ENCODE results near the gene SCNN1A.

Gene SCNN1A

DNA sequence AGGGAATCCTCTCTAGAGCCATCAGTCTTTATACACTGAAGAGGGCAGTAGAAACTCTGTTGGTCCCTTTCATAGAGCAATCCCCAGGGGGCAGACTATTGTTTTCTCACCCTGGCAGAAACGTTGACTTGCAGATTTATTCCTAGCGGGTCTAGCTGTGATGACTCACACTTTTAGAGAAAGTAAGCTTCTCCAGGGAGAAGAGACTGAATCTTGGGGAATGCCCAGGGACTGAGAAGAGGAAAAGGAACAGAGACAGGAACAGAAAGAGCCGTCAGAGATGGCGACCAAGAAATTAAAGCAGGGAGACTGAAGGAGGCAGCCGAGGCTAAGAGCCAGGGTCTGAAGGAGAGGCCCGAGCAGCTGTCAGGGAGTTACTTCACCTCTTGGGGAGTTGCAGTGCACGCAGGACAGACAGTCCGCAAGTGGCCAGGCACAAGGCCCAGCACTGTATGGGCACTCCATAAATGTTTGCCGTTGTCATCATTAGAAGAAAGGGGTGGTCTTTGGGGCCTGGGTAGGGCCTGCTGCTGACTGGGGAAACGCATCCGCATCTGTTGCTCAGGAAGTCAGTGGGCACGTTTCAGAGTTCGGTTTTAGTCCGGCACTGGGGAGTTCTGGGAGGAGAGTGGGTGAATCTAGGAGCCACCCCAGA is 51.9 kb downstream of the SCNN1A start:
- no peaks in the 10 kb centered on the region for H3K27me3 ChIP-seq (ENCODE audit: insufficient read depth, low read depth, severe bottlenecking)
- H3K4me3 ChIP-seq (ENCODE audit: low read depth, low read length), result peak overlapping the region; percentile 15; the same call in 1 of the 2 replicates
- TF ChIP-seq, protein P1, sequence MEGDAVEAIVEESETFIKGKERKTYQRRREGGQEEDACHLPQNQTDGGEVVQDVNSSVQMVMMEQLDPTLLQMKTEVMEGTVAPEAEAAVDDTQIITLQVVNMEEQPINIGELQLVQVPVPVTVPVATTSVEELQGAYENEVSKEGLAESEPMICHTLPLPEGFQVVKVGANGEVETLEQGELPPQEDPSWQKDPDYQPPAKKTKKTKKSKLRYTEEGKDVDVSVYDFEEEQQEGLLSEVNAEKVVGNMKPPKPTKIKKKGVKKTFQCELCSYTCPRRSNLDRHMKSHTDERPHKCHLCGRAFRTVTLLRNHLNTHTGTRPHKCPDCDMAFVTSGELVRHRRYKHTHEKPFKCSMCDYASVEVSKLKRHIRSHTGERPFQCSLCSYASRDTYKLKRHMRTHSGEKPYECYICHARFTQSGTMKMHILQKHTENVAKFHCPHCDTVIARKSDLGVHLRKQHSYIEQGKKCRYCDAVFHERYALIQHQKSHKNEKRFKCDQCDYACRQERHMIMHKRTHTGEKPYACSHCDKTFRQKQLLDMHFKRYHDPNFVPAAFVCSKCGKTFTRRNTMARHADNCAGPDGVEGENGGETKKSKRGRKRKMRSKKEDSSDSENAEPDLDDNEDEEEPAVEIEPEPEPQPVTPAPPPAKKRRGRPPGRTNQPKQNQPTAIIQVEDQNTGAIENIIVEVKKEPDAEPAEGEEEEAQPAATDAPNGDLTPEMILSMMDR (IDR thresholded peaks at IDR 0.05; ENCODE audit: low read depth, low read length), result peak; percentile 55
- no peaks in the 10 kb centered on the region for H3K36me3 ChIP-seq
- no peaks in the 10 kb centered on the region for H3K9me3 ChIP-seq (ENCODE audit: severe bottlenecking)
- DNase-seq, result peak; percentile 65
- H3K27ac ChIP-seq, result peak overlapping the region; percentile 56

DNA sequence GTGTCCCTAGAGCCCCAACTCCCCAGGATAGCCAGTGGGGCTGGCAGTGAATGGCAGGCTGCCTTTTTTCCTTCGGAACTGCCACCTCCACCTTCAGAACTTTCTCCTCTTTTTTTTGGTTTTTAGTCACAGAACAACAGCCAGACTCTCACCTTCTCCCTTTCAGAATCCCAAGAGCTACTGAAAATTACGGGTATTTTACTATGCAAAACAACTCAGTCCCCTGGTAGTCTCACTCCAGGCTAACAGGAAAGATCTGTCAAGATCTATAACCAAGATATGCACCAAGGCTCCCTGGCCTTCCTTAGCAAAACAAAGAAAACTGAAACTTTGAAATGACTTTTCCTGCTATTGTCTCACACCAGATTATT is 52.4 kb downstream of the SCNN1A start:
- Histone ChIP-seq H3K27ac (no peak overlapping the region; the same call in 1 of the 2 replicates), H3K36me3 (no peaks in the 10 kb centered on the region), H3K27me3 (ENCODE audit: insufficient read depth, low read depth, severe bottlenecking) (no peaks in the 10 kb centered on the region), H3K9me3 (ENCODE audit: severe bottlenecking) (no peaks in the 10 kb centered on the region), H3K4me3 (ENCODE audit: low read depth, low read length) (no peak overlapping the region)
- TF ChIP-seq, protein P1 (IDR thresholded peaks at IDR 0.05; ENCODE audit: low read depth, low read length), result no peak
- DNase-seq, result no peak

DNA sequence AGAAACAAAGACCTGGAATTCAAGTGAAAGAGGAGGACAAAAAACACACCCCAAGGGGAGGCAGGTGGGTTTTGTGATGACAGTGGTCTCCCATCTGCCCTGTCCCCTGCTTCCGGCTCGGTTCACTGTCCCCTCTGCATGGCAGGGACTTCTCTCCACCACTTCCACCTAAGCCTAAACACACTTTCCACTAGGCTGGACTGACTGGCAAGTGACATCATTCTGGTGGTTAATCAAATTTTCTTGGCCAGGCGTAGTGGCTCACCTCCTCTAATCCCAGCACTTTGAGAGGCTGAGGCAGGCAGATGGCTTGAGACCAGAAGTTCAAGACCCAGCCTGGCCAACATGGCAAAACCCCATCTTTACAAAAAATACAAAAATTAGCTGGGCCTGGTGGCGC is 53.0 kb downstream of the SCNN1A start:
- no peak for DNase-seq

DNA sequence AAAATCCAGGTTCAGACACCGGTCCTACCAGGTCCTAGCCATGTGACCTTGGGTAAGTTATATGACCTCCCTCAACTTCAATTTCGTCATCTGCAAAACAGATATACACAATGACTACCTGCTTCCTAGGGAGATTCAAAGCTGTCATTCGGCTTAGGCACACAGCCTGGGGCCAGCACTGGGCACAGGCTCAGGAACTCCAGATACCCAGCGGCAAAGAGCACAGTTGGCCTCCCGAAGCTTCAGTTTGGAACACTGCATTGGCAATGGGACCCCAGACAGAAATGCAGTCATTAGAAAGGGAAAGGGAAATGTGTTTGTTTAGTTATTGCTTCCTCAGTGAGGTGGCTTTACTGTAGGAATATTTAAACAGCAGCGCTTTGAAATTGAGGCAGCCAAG is 53.5 kb downstream of the SCNN1A start:
- DNase-seq, result no peak
- no peak overlapping the region for H3K27ac ChIP-seq

More for the DNA sequence above, 53.0 kb downstream of the SCNN1A start:
- Histone ChIP-seq H3K4me3 (ENCODE audit: low read depth, low read length) (no peak overlapping the region), H3K9me3 (ENCODE audit: severe bottlenecking) (no peaks in the 10 kb centered on the region), H3K27me3 (ENCODE audit: insufficient read depth, low read depth, severe bottlenecking) (no peaks in the 10 kb centered on the region), H3K36me3 (no peaks in the 10 kb centered on the region), H3K27ac (no peak overlapping the region)
- TF ChIP-seq, protein P1 (IDR thresholded peaks at IDR 0.05; ENCODE audit: low read depth, low read length), result no peak

DNA sequence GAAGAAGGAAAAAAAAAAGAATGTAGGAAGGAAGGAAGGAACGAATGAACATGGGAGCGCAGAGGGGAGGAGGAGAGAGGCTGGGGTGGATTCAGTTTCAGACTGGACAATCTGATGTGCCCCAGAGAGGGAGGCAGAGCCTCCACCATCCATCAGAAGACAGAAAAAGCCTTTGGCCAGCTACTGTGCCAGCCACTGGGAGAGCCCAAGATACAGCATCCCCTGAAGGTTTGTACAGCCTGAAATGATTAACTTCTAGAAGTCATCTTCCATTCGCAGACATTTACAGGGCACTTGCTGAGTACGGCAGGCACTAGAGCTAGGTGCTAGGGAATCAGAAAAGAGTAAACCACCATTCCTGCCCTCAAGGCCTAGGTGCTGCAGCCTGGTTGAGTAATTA is 55.9 kb downstream of the SCNN1A start:
- TF ChIP-seq, protein P1 (IDR thresholded peaks at IDR 0.05; ENCODE audit: low read depth, low read length), result no peak
- DNase-seq, result no peak
- Histone ChIP-seq H3K9me3 (ENCODE audit: severe bottlenecking) (no peaks in the 10 kb centered on the region), H3K27me3 (ENCODE audit: insufficient read depth, low read depth, severe bottlenecking) (no peaks in the 10 kb centered on the region), H3K4me3 (ENCODE audit: low read depth, low read length) (no peak overlapping the region), H3K36me3 (no peaks in the 10 kb centered on the region), H3K27ac (no peak overlapping the region)

More for the DNA sequence above, 53.5 kb downstream of the SCNN1A start:
- Histone ChIP-seq H3K36me3 (no peaks in the 10 kb centered on the region), H3K27me3 (ENCODE audit: insufficient read depth, low read depth, severe bottlenecking) (no peaks in the 10 kb centered on the region), H3K4me3 (ENCODE audit: low read depth, low read length) (no peak overlapping the region), H3K9me3 (ENCODE audit: severe bottlenecking) (no peaks in the 10 kb centered on the region)
- TF ChIP-seq, protein P1 (IDR thresholded peaks at IDR 0.05; ENCODE audit: low read depth, low read length), result no peak

DNA sequence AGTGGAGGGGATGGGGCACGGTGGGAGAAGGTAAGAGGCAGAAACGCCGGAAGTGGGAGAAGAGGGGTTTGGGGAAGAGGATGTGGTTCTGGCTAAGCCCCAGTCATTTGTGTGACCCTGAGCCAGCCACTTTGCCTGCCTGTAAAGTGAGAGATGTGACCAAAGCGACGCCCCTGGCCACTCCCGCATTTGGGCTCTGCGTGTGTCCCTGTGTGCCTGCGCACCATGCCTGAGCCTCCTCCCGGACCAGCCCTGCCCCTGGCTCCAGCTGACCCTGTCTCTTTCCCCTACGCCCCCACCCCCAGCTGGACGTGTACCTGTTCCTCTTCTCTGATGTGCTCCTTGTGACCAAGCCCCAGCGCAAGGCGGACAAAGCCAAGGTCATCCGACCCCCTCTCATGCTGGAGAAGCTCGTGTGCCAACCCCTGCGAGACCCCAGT is 56.9 kb downstream of the SCNN1A start:
- H3K36me3 ChIP-seq, result no peaks in the 10 kb centered on the region
- H3K27ac ChIP-seq, result no peak overlapping the region
- TF ChIP-seq, protein P1 (IDR thresholded peaks at IDR 0.05; ENCODE audit: low read depth, low read length), result no peak
- H3K4me3 ChIP-seq (ENCODE audit: low read depth, low read length), result no peak overlapping the region
- no peak for DNase-seq
- H3K9me3 ChIP-seq (ENCODE audit: severe bottlenecking), result no peaks in the 10 kb centered on the region
- H3K27me3 ChIP-seq (ENCODE audit: insufficient read depth, low read depth, severe bottlenecking), result no peaks in the 10 kb centered on the region

Measured in WERI-Rb-1 (cell line).